BJ (cell line): ENCODE results near the gene GRK2. TPM values are rescaled to one million over a fixed set of nuclear protein-coding genes. Genes with fewer than 3 reads are reported as not detected.

Experiments used
- CTCF ChIA-PET: fragments of 350-600 bp; formaldehyde crosslinking; extraction: SDS; loops from one replicate; lab custom pipeline; 2021; ENCODE audit warnings: antibody characterized with exemption, inconsistent platforms; lab: Yijun Ruan, JAX
- POLR2A ChIA-PET: fragments of 300-600 bp; sonication (Branson Sonifier 250); formaldehyde crosslinking; extraction: SDS; loops from one replicate; lab custom pipeline; 2021; ENCODE audit warnings: antibody characterized with exemption; lab: Charles Lee
- DNase-seq: peaks from one replicate; pipeline ENCODE4 v3.0.0-alpha.2; 2011; ENCODE audit warnings: low read depth
- H3K27me3 ChIP-seq: 2 replicates; pipeline ENCODE4 v1.6.0; 2011; ENCODE audit warnings: low read length; ENCODE audit not compliant: control insufficient read depth, insufficient read depth
- H3K36me3 ChIP-seq: 2 replicates; pipeline ENCODE4 v1.5.1; 2011; ENCODE audit warnings: low read length; ENCODE audit not compliant: control insufficient read depth, insufficient read depth
- H3K4me3 ChIP-seq: 2 replicates; pipeline ENCODE4 v1.5.1; 2011; ENCODE audit warnings: low read depth, mild to moderate bottlenecking, control low read depth, low read length
- polyA plus RNA-seq: library from polyadenylated mRNA; depleted of rRNA; stranded (reverse); fragments of >200 nt; gene quantifications from 2 replicates; pipeline ENCODE4 v1.2.3, GENCODE V29; 2011; rRNA removed
- TF ChIP-seq, protein P1 (sequence below): IDR thresholded peaks from 2 replicates; pipeline ENCODE4 v1.5.1; 2011; ENCODE audit warnings: low read depth, mild to moderate bottlenecking, control low read depth, inconsistent platforms, low read length, moderate library complexity; ENCODE audit not compliant: insufficient read depth

GRK2 gene
- polyA plus RNA-seq, 1 experiment, result 31.2 TPM

DNA sequence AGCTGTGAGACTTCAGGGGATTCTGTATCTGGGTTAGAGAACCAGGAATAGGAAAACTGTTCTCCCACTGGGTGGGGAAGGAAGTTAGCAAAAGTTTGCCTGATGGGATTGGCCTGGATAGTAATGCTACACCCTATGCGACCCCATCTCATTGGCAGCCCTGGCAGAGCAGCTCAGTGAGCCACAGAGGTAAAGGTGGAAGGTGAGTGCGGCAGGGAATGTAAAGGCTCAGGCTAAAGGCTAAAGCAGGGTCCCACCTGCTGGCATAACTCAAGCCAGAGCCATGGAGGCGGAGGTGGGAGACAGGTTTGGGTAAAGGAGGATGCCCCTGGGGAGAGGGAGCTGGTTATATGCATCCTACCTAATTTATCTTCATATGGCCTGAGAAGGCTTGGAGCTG is 55.8 kb downstream of the GRK2 start:
- H3K4me3 ChIP-seq, result no peak overlapping the region
- H3K36me3 ChIP-seq, result no peaks in the 10 kb centered on the region
- TF ChIP-seq, protein P1, sequence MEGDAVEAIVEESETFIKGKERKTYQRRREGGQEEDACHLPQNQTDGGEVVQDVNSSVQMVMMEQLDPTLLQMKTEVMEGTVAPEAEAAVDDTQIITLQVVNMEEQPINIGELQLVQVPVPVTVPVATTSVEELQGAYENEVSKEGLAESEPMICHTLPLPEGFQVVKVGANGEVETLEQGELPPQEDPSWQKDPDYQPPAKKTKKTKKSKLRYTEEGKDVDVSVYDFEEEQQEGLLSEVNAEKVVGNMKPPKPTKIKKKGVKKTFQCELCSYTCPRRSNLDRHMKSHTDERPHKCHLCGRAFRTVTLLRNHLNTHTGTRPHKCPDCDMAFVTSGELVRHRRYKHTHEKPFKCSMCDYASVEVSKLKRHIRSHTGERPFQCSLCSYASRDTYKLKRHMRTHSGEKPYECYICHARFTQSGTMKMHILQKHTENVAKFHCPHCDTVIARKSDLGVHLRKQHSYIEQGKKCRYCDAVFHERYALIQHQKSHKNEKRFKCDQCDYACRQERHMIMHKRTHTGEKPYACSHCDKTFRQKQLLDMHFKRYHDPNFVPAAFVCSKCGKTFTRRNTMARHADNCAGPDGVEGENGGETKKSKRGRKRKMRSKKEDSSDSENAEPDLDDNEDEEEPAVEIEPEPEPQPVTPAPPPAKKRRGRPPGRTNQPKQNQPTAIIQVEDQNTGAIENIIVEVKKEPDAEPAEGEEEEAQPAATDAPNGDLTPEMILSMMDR, result no peak
- POLR2A ChIA-PET, result interaction anchor here (1.1 kb wide), 1 partner anchor 10 kb away, joined by 14 read pairs; no protein-coding TSS in a partner anchor
- no peak for DNase-seq
- H3K27me3 ChIP-seq, result no peaks in the 10 kb centered on the region
- CTCF ChIA-PET, result interaction anchor here (0.7 to 11.2 kb wide), 10 partner anchors 19 to 241 kb away, joined by 3 to 133 read pairs (median 4); partner anchors contain the start of gene SSH3

DNA sequence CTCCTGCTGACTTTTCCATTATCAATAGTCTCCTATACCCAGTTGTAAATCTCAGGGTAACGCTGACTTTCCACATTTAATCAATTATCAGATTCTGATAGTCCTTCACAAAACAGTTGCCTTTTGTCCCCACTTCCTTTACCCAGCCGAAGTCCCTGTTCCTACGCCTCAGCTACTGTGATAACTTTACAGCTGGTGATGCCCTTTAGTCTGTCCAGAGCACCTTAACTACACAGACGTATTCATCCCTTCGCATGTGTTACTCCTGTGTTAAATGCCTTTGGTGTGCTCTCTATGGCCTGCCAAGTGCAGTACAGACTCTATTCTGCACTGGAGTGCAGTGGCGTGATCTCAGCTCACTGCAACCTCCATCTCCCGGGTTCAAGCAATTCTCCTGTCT is 57.3 kb downstream of the GRK2 start:
- POLR2A ChIA-PET, result no interaction called here
- Histone ChIP-seq H3K27me3 (no peaks in the 10 kb centered on the region), H3K36me3 (no peaks in the 10 kb centered on the region), H3K4me3 (no peak overlapping the region)
- DNase-seq, result no peak
- CTCF ChIA-PET, result interaction anchor here (1.2 to 11.2 kb wide), 7 partner anchors 11 to 71 kb away, joined by 3 to 133 read pairs (median 11); partner anchors contain the start of gene POLD4
- TF ChIP-seq, protein P1, result no peak

DNA sequence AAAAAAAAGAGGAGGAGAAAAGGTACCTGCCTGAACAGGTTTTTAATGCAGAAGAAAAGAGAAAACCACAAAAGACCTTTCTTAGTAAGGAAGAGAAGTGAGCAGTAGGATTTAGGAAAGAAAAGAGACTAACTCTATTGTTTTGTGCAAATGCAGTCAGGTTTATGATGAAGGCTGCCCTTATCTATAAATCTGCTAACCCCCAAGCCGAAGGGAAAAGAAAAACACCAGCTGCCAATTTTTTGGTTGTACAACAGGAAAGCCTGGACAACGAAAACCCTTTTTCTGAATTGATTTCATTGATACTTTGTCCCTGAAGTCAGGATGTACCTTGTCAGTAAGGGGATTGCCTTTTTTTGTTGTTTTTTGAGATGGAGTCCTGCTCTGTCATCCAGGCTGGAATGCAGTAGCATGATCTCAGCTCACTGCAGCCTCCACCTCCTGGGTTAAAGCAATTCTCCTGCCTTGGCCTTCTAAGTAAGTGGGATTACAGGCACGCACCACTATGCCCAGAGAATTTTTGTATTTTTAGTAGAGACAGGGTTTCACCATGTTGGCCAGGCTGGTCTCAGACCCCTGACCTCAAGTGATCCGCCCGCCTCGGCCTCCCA is 65.9 kb downstream of the GRK2 start:
- CTCF ChIA-PET, result interaction anchor here (0.7 to 1.6 kb wide), 4 partner anchors 8 to 50 kb away, joined by 3 read pairs; no protein-coding TSS in a partner anchor
- TF ChIP-seq, protein P1, result no peak
- no peak overlapping the region for H3K4me3 ChIP-seq
- no peak for DNase-seq
- H3K27me3 ChIP-seq, result no peaks in the 10 kb centered on the region
- H3K36me3 ChIP-seq, result no peaks in the 10 kb centered on the region
- POLR2A ChIA-PET, result interaction anchor here (1.2 kb wide), 1 partner anchor 10 kb away, joined by 14 read pairs; no protein-coding TSS in a partner anchor

Other genes with a start within 250 kb of the GRK2 start
- gene SYT12, start 243.3 kb upstream of the GRK2 start, polyA plus RNA-seq, result 0.13 TPM in 2 replicates
- gene RHOD, start 209.6 kb upstream of the GRK2 start, polyA plus RNA-seq, result 33.7 and 42.8 TPM in 2 replicates
- 44.9 and 63.5 TPM in 2 replicates for gene KDM2A, start 147.2 kb upstream of the GRK2 start, polyA plus RNA-seq
- gene ANKRD13D, start 22.8 kb downstream of the GRK2 start, polyA plus RNA-seq, result 18.4 and 30.7 TPM in 2 replicates
- 19.1 and 22.1 TPM in 2 replicates for gene SSH3, start 37.1 kb downstream of the GRK2 start, polyA plus RNA-seq
- 95.6 and 119 TPM in 2 replicates for gene POLD4, start 87.1 kb downstream of the GRK2 start, polyA plus RNA-seq
- gene CLCF1, start 107.1 kb downstream of the GRK2 start, polyA plus RNA-seq, result 13.9 and 21.3 TPM in 2 replicates
- 5.9 and 10.7 TPM in 2 replicates for gene RAD9A, start 125.5 kb downstream of the GRK2 start, polyA plus RNA-seq
- 146 and 233 TPM in 2 replicates for gene PPP1CA, start 135.4 kb downstream of the GRK2 start, polyA plus RNA-seq
- gene TBC1D10C, start 137.6 kb downstream of the GRK2 start, polyA plus RNA-seq, result not detected in 2 replicates
- 0.07 and 0.12 TPM in 2 replicates for gene CARNS1, start 149.2 kb downstream of the GRK2 start, polyA plus RNA-seq
- gene RPS6KB2, start 162.0 kb downstream of the GRK2 start, polyA plus RNA-seq, result 42.9 and 59.9 TPM in 2 replicates
- 0.27 and 0.43 TPM in 2 replicates for gene PTPRCAP, start 171.2 kb downstream of the GRK2 start, polyA plus RNA-seq
- gene CORO1B, start 177.0 kb downstream of the GRK2 start, polyA plus RNA-seq, result 86.5 and 158 TPM in 2 replicates
- gene GPR152, start 186.3 kb downstream of the GRK2 start, polyA plus RNA-seq, result not detected in 2 replicates
- gene CABP4, start 188.9 kb downstream of the GRK2 start, polyA plus RNA-seq, result not detected in 2 replicates
- 30.6 and 31.7 TPM in 2 replicates for gene TMEM134, start 202.8 kb downstream of the GRK2 start, polyA plus RNA-seq
- 69.9 and 133 TPM in 2 replicates for gene AIP, start 216.6 kb downstream of the GRK2 start, polyA plus RNA-seq
- 8.0 and 14.4 TPM in 2 replicates for gene PITPNM1, start 238.9 kb downstream of the GRK2 start, polyA plus RNA-seq
- gene CDK2AP2, start 241.7 kb downstream of the GRK2 start, polyA plus RNA-seq, result 15.4 and 30.4 TPM in 2 replicates